Stomach (tissue), 9 donors: ENCODE data around the gene CLOCK. TPM values are rescaled to one million over a fixed set of nuclear protein-coding genes. Genes with fewer than 3 reads are reported as not detected.

Experiments
- DNase-seq, 2 donors: peaks; one replicate each; pipeline versions ENCODE4 v3.0.0 to v3.0.0-alpha.2; 2013 to 2019
- H3K27ac ChIP-seq, 5 donors: fragments of 200-600 bp in 4 of 5; sonication (generic) in 4 of 5; one replicate each; pipeline ENCODE4 v1.5.1; 2013 to 2019; ENCODE audit warnings: mild to moderate bottlenecking in 1 of 5, moderate library complexity in 1 of 5
- H3K27me3 ChIP-seq, 3 donors: fragments of 200-600 bp; sonication (generic); one replicate each; pipeline ENCODE4 v1.5.1; 2017 to 2019; ENCODE audit warnings: mixed run types in 1 of 3
- H3K36me3 ChIP-seq, 4 donors: fragments of 200-600 bp; sonication (generic); 1 replicate in 3 of 4; 2 replicates in 1 of 4; pipeline ENCODE4 v1.5.1; 2016 to 2019
- H3K4me1 ChIP-seq, 4 donors: fragments of 200-600 bp; sonication (generic); one replicate each; pipeline ENCODE4 v1.5.1; 2016 to 2019
- H3K4me3 ChIP-seq, 4 donors: fragments of 200-600 bp; sonication (generic) in 3 of 4; one replicate each; pipeline ENCODE4 v1.5.1; 2016 to 2019; ENCODE audit warnings: mild to moderate bottlenecking in 1 of 4
- H3K9me3 ChIP-seq, 4 donors: fragments of 200-600 bp; sonication (generic); one replicate each; pipeline ENCODE4 v1.5.1; 2016 to 2019
- EP300 ChIP-seq: sonication (generic); formaldehyde crosslinking; IDR thresholded peaks from one replicate; pipeline ENCODE4 v1.6.1; 2017; ENCODE audit warnings: antibody characterized with exemption
- POLR2A ChIP-seq, 4 donors: fragments of 450-650 bp; IDR thresholded peaks; one replicate each; pipeline ENCODE4 v1.6.1; 2016; ENCODE audit warnings: antibody characterized with exemption in 4 of 4, control low read depth in 2 of 4, mild to moderate bottlenecking in 1 of 4, moderate library complexity in 1 of 4
- POLR2AphosphoS5 ChIP-seq, 3 donors: sonication (generic); formaldehyde crosslinking; IDR thresholded peaks; one replicate each; pipeline ENCODE4 v1.6.1; 2016; ENCODE audit warnings: antibody characterized with exemption in 3 of 3
- WGBS, 5 donors: extraction: QIAGEN DNeasy Blood & Tissue Kit in 3 of 5; methylation state at CpG; one replicate each; pipeline versions ENCODE4 v1.1.5 to v1.1.7; 2013 to 2018; 5-methylcytosine and 5-hydroxymethylcytosine counted together
- intact Hi-C: fragments of 100-400 bp; cut with DNase I; formaldehyde crosslinking; loops from one replicate; pipeline ENCODE4 v1.15.1; 2023; ENCODE audit warnings: low total_unique reads
- polyA plus RNA-seq, 3 donors: library from polyadenylated mRNA; stranded (reverse); fragments of 200-250 nt; gene quantifications; one replicate each; pipeline ENCODE4 v1.2.3, GENCODE V29; 2013
- total RNA-seq, 5 donors: library from RNA; depleted of rRNA; stranded (reverse); fragments of >200 nt; gene quantifications; one replicate each; pipeline versions ENCODE4 v1.1.0 to v1.2.3, GENCODE V29; 2014 to 2016
- TF ChIP-seq, protein P1 (sequence below), 7 experiments: fragments of 450-650 bp in 4 of 7; fragments of 200-600 bp in 3 of 7; sonication (generic) in 3 of 7; IDR thresholded peaks; one replicate each; pipeline ENCODE4 v1.5.1; 2016 to 2019; ENCODE audit warnings: antibody characterized with exemption in 7 of 7, control low read depth in 2 of 7, mild to moderate bottlenecking in 1 of 7
- donor health status: healthy with polysubstance abuse.
- donor health status: Bipolar disorder and iron deficiency.
- donor health status: healthy.

CLOCK gene
- total and polyA plus RNA-seq, 8 donors: 3.2 to 123 (median 21.4) TPM

DNA sequence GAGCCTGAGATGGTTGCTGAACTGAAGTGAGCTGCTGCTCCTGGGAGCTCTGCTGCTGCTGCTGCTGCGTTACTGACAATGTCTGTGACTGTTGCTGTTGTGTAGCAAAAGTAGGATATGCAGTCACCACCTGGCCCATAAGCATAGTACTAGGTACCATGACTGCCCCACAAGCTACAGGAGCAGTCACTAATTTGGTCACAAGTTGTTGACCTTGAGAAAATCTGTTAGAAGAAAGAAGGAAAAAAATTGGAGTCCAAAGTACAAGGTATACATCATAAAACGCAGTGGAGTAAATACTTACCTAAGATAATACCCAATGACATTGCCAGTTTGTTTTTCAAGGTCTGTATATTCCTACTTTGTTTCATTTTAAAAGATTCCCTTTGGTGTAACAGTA is 108.4 kb downstream of the CLOCK start:
- DNase-seq: peak in 1 of 2 donors; percentile 73
- Histone ChIP-seq H3K4me3 (no peak overlapping the region), H3K27ac (peak overlapping the region; percentile 68 to 86 (median 77)), H3K9me3 (no peaks in the 10 kb centered on the region), H3K36me3 (peaks cover 7 to 73% (median 65%) of the 10 kb centered on the region in 4 donors), H3K4me1 (peaks cover 7 to 37% (median 14%) of the 10 kb centered on the region in 4 donors), H3K27me3 (no peaks in the 10 kb centered on the region)
- TF ChIP-seq POLR2AphosphoS5 (IDR thresholded peaks at IDR 0.05): peak in 2 of 3 donors; percentile 32 to 37
- no peak for TF ChIP-seq EP300
- intact Hi-C loops: no loop called here
- 29 to 67% (median 44%) methylated on average over 2 of the region's 2 CpGs for WGBS, 5 donors

DNA sequence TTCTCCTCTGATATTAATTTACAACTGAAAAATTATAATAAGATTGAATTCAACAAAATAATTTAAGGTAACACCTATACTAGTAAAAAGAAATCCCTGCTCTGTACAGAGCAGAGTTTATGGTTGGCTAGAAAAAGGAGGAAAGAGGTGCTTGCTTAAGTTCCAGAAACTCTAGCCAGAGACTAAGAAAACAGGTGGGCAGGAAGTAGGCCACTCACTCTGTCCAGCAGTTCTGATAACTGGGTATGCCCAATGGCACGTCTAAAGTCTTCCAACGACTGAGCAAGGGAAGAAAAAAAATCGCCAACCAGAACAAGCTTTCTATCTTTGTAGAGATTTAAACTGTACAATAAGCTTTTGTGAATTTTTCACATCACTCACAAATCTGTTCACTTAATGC is 108.9 kb downstream of the CLOCK start:
- intact Hi-C loops: no loop called here
- peak overlapping the region; percentile 68 to 86 (median 77) for H3K27ac ChIP-seq
- H3K4me3 ChIP-seq: no peak overlapping the region
- peaks cover 7 to 37% (median 14%) of the 10 kb centered on the region in 4 donors for H3K4me1 ChIP-seq
- no peaks in the 10 kb centered on the region for H3K9me3 ChIP-seq
- 37 to 63% (median 55%) methylated on average over 3 of the region's 3 CpGs for WGBS, 5 donors
- no peaks in the 10 kb centered on the region for H3K27me3 ChIP-seq
- TF ChIP-seq POLR2A (IDR thresholded peaks at IDR 0.05): no peak
- no peak for TF ChIP-seq POLR2AphosphoS5 (IDR thresholded peaks at IDR 0.05)
- no peak for TF ChIP-seq EP300
- TF ChIP-seq, protein P1, sequence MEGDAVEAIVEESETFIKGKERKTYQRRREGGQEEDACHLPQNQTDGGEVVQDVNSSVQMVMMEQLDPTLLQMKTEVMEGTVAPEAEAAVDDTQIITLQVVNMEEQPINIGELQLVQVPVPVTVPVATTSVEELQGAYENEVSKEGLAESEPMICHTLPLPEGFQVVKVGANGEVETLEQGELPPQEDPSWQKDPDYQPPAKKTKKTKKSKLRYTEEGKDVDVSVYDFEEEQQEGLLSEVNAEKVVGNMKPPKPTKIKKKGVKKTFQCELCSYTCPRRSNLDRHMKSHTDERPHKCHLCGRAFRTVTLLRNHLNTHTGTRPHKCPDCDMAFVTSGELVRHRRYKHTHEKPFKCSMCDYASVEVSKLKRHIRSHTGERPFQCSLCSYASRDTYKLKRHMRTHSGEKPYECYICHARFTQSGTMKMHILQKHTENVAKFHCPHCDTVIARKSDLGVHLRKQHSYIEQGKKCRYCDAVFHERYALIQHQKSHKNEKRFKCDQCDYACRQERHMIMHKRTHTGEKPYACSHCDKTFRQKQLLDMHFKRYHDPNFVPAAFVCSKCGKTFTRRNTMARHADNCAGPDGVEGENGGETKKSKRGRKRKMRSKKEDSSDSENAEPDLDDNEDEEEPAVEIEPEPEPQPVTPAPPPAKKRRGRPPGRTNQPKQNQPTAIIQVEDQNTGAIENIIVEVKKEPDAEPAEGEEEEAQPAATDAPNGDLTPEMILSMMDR (IDR thresholded peaks at IDR 0.05): no peak
- peaks cover 4 to 73% (median 65%) of the 10 kb centered on the region in 4 donors for H3K36me3 ChIP-seq
- no peak for DNase-seq

DNA sequence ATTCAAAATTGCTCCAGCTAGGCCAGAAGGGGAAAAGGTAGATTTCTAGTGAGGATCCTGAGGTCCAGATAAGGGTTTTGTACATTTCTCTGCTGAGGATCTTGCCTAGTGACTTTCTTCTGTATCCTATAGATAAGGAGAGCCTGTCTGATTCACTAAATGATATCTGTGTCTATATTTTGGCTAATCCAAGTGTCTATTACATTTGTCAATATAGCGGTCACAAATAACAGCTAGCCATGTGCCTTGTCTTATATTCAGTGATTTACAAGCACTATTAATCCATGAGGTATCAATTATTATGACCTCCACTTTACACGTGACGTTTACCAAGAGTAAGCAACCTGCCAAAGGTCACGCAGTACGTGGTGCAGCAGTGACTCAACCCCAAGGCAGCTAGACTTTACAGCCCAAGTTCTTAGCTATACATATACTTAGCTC is 109.3 kb downstream of the CLOCK start:
- Histone ChIP-seq H3K27me3 (no peaks in the 10 kb centered on the region), H3K4me3 (no peak overlapping the region), H3K4me1 (peaks cover 7 to 37% (median 14%) of the 10 kb centered on the region in 4 donors), H3K36me3 (peaks cover 3 to 73% (median 65%) of the 10 kb centered on the region in 4 donors), H3K27ac (peak overlapping the region; percentile 49 to 79 (median 69)), H3K9me3 (no peaks in the 10 kb centered on the region)
- peak; percentile 33 to 73 for DNase-seq
- 44 to 57% (median 48%) methylated on average over 5 of the region's 5 CpGs for WGBS, 5 donors
- TF ChIP-seq POLR2A (IDR thresholded peaks at IDR 0.05): no peak
- TF ChIP-seq, protein P1 (IDR thresholded peaks at IDR 0.05): no peak
- peak in 1 of 3 donors; percentile 38 for TF ChIP-seq POLR2AphosphoS5 (IDR thresholded peaks at IDR 0.05)
- no peak for TF ChIP-seq EP300
- intact Hi-C loops: no loop called here

DNA sequence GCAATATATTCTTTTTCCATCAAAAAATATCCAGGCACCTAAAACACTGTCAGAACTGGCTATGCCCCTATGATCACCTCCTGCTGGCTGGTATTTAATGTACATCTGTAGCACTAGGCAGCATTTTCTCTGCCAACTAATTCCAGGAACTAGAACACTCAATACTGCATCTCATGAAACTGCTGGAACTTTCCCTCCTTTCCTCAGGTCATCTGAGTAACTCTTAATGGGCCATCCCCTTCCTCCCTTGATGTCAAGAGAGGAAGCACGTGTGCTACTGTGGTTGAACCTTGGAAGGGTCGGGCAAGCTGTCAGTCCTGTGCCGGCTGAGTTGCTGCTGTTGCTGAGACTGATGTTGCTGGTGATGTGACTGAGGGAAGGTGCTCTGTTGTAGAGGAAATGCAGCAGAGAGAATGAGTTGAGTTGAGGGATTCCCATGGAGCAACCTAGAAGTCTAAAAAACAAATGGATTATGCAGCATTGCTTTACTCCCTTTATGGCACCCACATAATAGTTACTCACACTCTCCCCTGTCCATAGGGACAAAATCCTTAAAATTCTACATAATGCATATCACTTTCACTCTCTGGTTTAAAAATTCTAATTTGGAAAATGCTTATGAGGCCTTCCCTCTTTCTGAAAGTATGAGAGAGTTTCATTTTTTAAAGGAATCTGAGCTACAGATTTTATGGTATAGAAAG is 111.4 kb downstream of the CLOCK start:
- H3K4me3 ChIP-seq: no peak overlapping the region
- peak in 1 of 2 donors; percentile 26 for DNase-seq
- intact Hi-C loops: no loop called here
- peaks cover 7 to 37% (median 14%) of the 10 kb centered on the region in 4 donors for H3K4me1 ChIP-seq
- H3K36me3 ChIP-seq: peaks cover 9 to 76% (median 60%) of the 10 kb centered on the region in 4 donors
- TF ChIP-seq EP300: no peak
- TF ChIP-seq, protein P1 (IDR thresholded peaks at IDR 0.05): no peak
- TF ChIP-seq POLR2AphosphoS5 (IDR thresholded peaks at IDR 0.05): peak in 1 of 3 donors; percentile 14
- TF ChIP-seq POLR2A (IDR thresholded peaks at IDR 0.05): no peak
- WGBS, 5 donors: 48 to 78% (median 61%) methylated on average over 3 of the region's 3 CpGs
- no peaks in the 10 kb centered on the region for H3K9me3 ChIP-seq
- H3K27ac ChIP-seq: peak overlapping the region in 2 of 5 donors; percentile 5 to 21
- no peaks in the 10 kb centered on the region for H3K27me3 ChIP-seq
